AG04450 (cell line): Measurements from ENCODE around the gene CD300E. TPM values are rescaled to one million over a fixed set of nuclear protein-coding genes. Genes with fewer than 3 reads are reported as not detected.
A peak's percentile ranks its signal among the peaks of the same experiment; 100 is the strongest.

Experiments
- CTCF ChIA-PET: fragments of 300-600, 350-600 bp; formaldehyde crosslinking; extraction: SDS; loops from one replicate; lab custom pipeline; 2022; ENCODE audit warnings: antibody characterized with exemption, inconsistent platforms; lab: Charles Lee
- POLR2A ChIA-PET: fragments of 350-600 bp; formaldehyde crosslinking; extraction: SDS; loops from one replicate; lab custom pipeline; 2021; ENCODE audit warnings: antibody characterized with exemption, inconsistent platforms; lab: Yijun Ruan, JAX
- DNase-seq: peaks from one replicate; pipeline ENCODE4 v3.0.0-alpha.2; 2011; ENCODE audit warnings: low read depth, low spot score
- H3K27ac ChIP-seq: one replicate; pipeline ENCODE4 v1.5.1; 2012; ENCODE audit warnings: low read depth, low read length, control low read depth
- H3K27me3 ChIP-seq: one replicate; pipeline ENCODE4 v1.6.0; 2012; ENCODE audit warnings: low read length; ENCODE audit not compliant: control insufficient read depth, insufficient read depth
- H3K4me3 ChIP-seq: 2 replicates; pipeline ENCODE4 v1.5.1; 2011; ENCODE audit warnings: mild to moderate bottlenecking, low read depth, low read length, control low read depth
- H3K9me3 ChIP-seq: 2 replicates; pipeline ENCODE4 v1.5.1; 2012; ENCODE audit warnings: low read length; ENCODE audit not compliant: control insufficient read depth, insufficient read depth
- CTCF ChIP-seq: IDR thresholded peaks from 2 replicates; pipeline ENCODE4 v1.5.1; 2011; ENCODE audit warnings: low read depth, low read length, control low read depth, inconsistent platforms
- polyA plus RNA-seq: library from polyadenylated mRNA; depleted of rRNA; stranded (reverse); fragments of >200 nt; gene quantifications from 2 replicates; pipeline ENCODE4 v1.2.3, GENCODE V29; 2011

CD300E gene
- polyA plus RNA-seq, 1 experiment = not detected

GRCh38 chr17:74569020-74570003 lies 54.2 kb downstream of the CD300E start:
- Histone ChIP-seq H3K27ac (no peak overlapping the region), H3K4me3 (no peak overlapping the region), H3K27me3 (no peaks in the 10 kb centered on the region), H3K9me3 (peaks cover 27% of the 10 kb centered on the region)
- CTCF ChIA-PET = no interaction called here
- no peak for TF ChIP-seq CTCF
- peak; percentile 36 for DNase-seq
- POLR2A ChIA-PET = no interaction called here

GRCh38 chr17:74568106-74568873 lies 55.2 kb downstream of the CD300E start:
- Histone ChIP-seq H3K4me3 (no peak overlapping the region), H3K27ac (no peak overlapping the region), H3K9me3 (peaks cover 31% of the 10 kb centered on the region), H3K27me3 (no peaks in the 10 kb centered on the region)
- ChIA-PET CTCF (no interaction called here), POLR2A (no interaction called here)
- no peak for TF ChIP-seq CTCF
- DNase-seq = no peak

- ChIA-PET CTCF (no interaction called here), POLR2A (no interaction called here)
- no peak for TF ChIP-seq CTCF
- peaks cover 33% of the 10 kb centered on the region for H3K9me3 ChIP-seq
- no peak for DNase-seq
- no peak within 1 kb of the TSS for H3K27ac ChIP-seq
- no peaks in the 10 kb centered on the region for H3K27me3 ChIP-seq
- no peak within 1 kb of the TSS for H3K4me3 ChIP-seq
Measured at GRCh38 chr17:74567397-74567796, 56.1 kb downstream of the CD300E start, which contains the start of gene CD300H. CD300H (minus strand) TSS chr17:74567509.

GRCh38 chr17:74566132-74566753 lies 57.3 kb downstream of the CD300E start:
- DNase-seq = no peak
- peaks cover 33% of the 10 kb centered on the region for H3K9me3 ChIP-seq
- TF ChIP-seq CTCF = peak; percentile 27; the same call in 1 of the 2 replicates
- ChIA-PET CTCF (no interaction called here), POLR2A (no interaction called here)
- no peak overlapping the region for H3K4me3 ChIP-seq
- no peaks in the 10 kb centered on the region for H3K27me3 ChIP-seq
- H3K27ac ChIP-seq = no peak overlapping the region
